Activated naive CD4-positive, alpha-beta T cell treated with anti-CD3 and anti-CD28 coated beads, Interleukin-2, amount 50 U/mL, for 24 hours (primary cell): ENCODE measurements around the gene ERI3.

Experiments used
- H3K27ac Mint-ChIP-seq: one replicate; pipeline ENCODE4 v1.8.0; 2021; ENCODE audit warnings: mild to moderate bottlenecking, mixed read lengths
- H3K27me3 Mint-ChIP-seq: one replicate; pipeline ENCODE4 v1.8.0; 2021; ENCODE audit warnings: mixed read lengths
- H3K36me3 Mint-ChIP-seq: one replicate; pipeline ENCODE4 v1.8.0; 2021; ENCODE audit warnings: mixed read lengths
- H3K4me1 Mint-ChIP-seq: one replicate; pipeline ENCODE4 v1.8.0; 2021; ENCODE audit warnings: mixed read lengths
- H3K4me3 Mint-ChIP-seq: one replicate; pipeline ENCODE4 v1.8.0; 2021; ENCODE audit warnings: mild to moderate bottlenecking, mixed read lengths
- H3K9me3 Mint-ChIP-seq: one replicate; pipeline ENCODE4 v1.8.0; 2021; ENCODE audit warnings: mixed read lengths

ERI3 gene

GRCh38 chr1:44354840-44355581 is at the start of gene ERI3:
Gene ERI3, minus strand, starts transcription at chr1:44355257. Its CDS starts 231 bp downstream, at chr1:44355026.
- no peaks in the 10 kb centered on the region for H3K27me3 Mint-ChIP-seq
- H3K9me3 Mint-ChIP-seq = no peaks in the 10 kb centered on the region
- H3K4me1 Mint-ChIP-seq = peaks cover 42% of the 10 kb centered on the region
- H3K27ac Mint-ChIP-seq = peak within 1 kb of the TSS; percentile 95
- H3K36me3 Mint-ChIP-seq = peaks cover 1% of the 10 kb centered on the region
- peak within 1 kb of the TSS; percentile 96 for H3K4me3 Mint-ChIP-seq

- Mint-ChIP-seq H3K9me3 (peaks cover 4% of the 10 kb centered on the region), H3K4me1 (peaks cover 25% of the 10 kb centered on the region), H3K27ac (no peak overlapping the region), H3K36me3 (no peaks in the 10 kb centered on the region), H3K4me3 (no peak overlapping the region), H3K27me3 (peaks cover 48% of the 10 kb centered on the region)
Measured at GRCh38 chr1:44401256-44402228, 46.5 kb upstream of the ERI3 start.

GRCh38 chr1:44390277-44390676 is 35.2 kb upstream of the ERI3 start:
- Mint-ChIP-seq H3K27me3 (peaks cover 16% of the 10 kb centered on the region), H3K4me1 (no peaks in the 10 kb centered on the region), H3K4me3 (no peak overlapping the region), H3K9me3 (no peaks in the 10 kb centered on the region), H3K36me3 (peaks cover 2% of the 10 kb centered on the region), H3K27ac (no peak overlapping the region)

- Mint-ChIP-seq H3K4me1 (no peaks in the 10 kb centered on the region), H3K36me3 (peaks cover 2% of the 10 kb centered on the region), H3K9me3 (no peaks in the 10 kb centered on the region), H3K27ac (no peak overlapping the region), H3K27me3 (peaks cover 12% of the 10 kb centered on the region), H3K4me3 (no peak overlapping the region)
Measured at GRCh38 chr1:44389437-44389836, 34.4 kb upstream of the ERI3 start.

GRCh38 chr1:44388551-44388950 is 33.5 kb upstream of the ERI3 start:
- Mint-ChIP-seq H3K27me3 (peaks cover 8% of the 10 kb centered on the region), H3K27ac (no peak overlapping the region), H3K4me3 (no peak overlapping the region), H3K36me3 (no peaks in the 10 kb centered on the region), H3K4me1 (no peaks in the 10 kb centered on the region), H3K9me3 (no peaks in the 10 kb centered on the region)

GRCh38 chr1:44380666-44381177 is 25.7 kb upstream of the ERI3 start:
- H3K27me3 Mint-ChIP-seq = peaks cover 1% of the 10 kb centered on the region
- no peaks in the 10 kb centered on the region for H3K36me3 Mint-ChIP-seq
- H3K9me3 Mint-ChIP-seq = no peaks in the 10 kb centered on the region
- H3K27ac Mint-ChIP-seq = no peak overlapping the region
- no peak overlapping the region for H3K4me3 Mint-ChIP-seq
- H3K4me1 Mint-ChIP-seq = no peaks in the 10 kb centered on the region

- H3K27ac Mint-ChIP-seq = no peak overlapping the region
- H3K4me1 Mint-ChIP-seq = no peaks in the 10 kb centered on the region
- H3K4me3 Mint-ChIP-seq = no peak overlapping the region
- H3K9me3 Mint-ChIP-seq = no peaks in the 10 kb centered on the region
- H3K36me3 Mint-ChIP-seq = no peaks in the 10 kb centered on the region
- H3K27me3 Mint-ChIP-seq = peaks cover 1% of the 10 kb centered on the region
Measured at GRCh38 chr1:44377925-44378784, 23.1 kb upstream of the ERI3 start.

GRCh38 chr1:44375547-44375946 is 20.5 kb upstream of the ERI3 start:
- Mint-ChIP-seq H3K9me3 (no peaks in the 10 kb centered on the region), H3K4me1 (no peaks in the 10 kb centered on the region), H3K27ac (no peak overlapping the region), H3K36me3 (no peaks in the 10 kb centered on the region), H3K27me3 (no peaks in the 10 kb centered on the region), H3K4me3 (no peak overlapping the region)

- Mint-ChIP-seq H3K4me1 (no peaks in the 10 kb centered on the region), H3K9me3 (no peaks in the 10 kb centered on the region), H3K27ac (no peak overlapping the region), H3K27me3 (peaks cover 1% of the 10 kb centered on the region), H3K4me3 (no peak overlapping the region), H3K36me3 (no peaks in the 10 kb centered on the region)
Measured at GRCh38 chr1:44371206-44371605, 16.1 kb upstream of the ERI3 start.

GRCh38 chr1:44368471-44369151 is 13.6 kb upstream of the ERI3 start:
- Mint-ChIP-seq H3K27ac (no peak overlapping the region), H3K9me3 (no peaks in the 10 kb centered on the region), H3K27me3 (peaks cover 1% of the 10 kb centered on the region), H3K4me3 (no peak overlapping the region), H3K36me3 (no peaks in the 10 kb centered on the region), H3K4me1 (no peaks in the 10 kb centered on the region)

- Mint-ChIP-seq H3K4me1 (no peaks in the 10 kb centered on the region), H3K36me3 (no peaks in the 10 kb centered on the region), H3K27ac (no peak overlapping the region), H3K27me3 (peaks cover 1% of the 10 kb centered on the region), H3K4me3 (no peak overlapping the region), H3K9me3 (no peaks in the 10 kb centered on the region)
Measured at GRCh38 chr1:44367944-44368343, 12.9 kb upstream of the ERI3 start.

GRCh38 chr1:44366371-44366975 is 11.4 kb upstream of the ERI3 start:
- H3K4me3 Mint-ChIP-seq = no peak overlapping the region
- no peaks in the 10 kb centered on the region for H3K4me1 Mint-ChIP-seq
- H3K27ac Mint-ChIP-seq = no peak overlapping the region
- peaks cover 1% of the 10 kb centered on the region for H3K27me3 Mint-ChIP-seq
- H3K36me3 Mint-ChIP-seq = no peaks in the 10 kb centered on the region
- H3K9me3 Mint-ChIP-seq = no peaks in the 10 kb centered on the region

- Mint-ChIP-seq H3K4me3 (no peak overlapping the region), H3K36me3 (no peaks in the 10 kb centered on the region), H3K9me3 (no peaks in the 10 kb centered on the region), H3K27ac (no peak overlapping the region), H3K27me3 (no peaks in the 10 kb centered on the region), H3K4me1 (no peaks in the 10 kb centered on the region)
Measured at GRCh38 chr1:44361478-44361877, 6.4 kb upstream of the ERI3 start.

- H3K9me3 Mint-ChIP-seq = no peaks in the 10 kb centered on the region
- H3K4me1 Mint-ChIP-seq = peaks cover 10% of the 10 kb centered on the region
- peaks cover 1% of the 10 kb centered on the region for H3K36me3 Mint-ChIP-seq
- no peak overlapping the region for H3K4me3 Mint-ChIP-seq
- H3K27me3 Mint-ChIP-seq = no peaks in the 10 kb centered on the region
- H3K27ac Mint-ChIP-seq = no peak overlapping the region
Measured at GRCh38 chr1:44359234-44359935, 4.3 kb upstream of the ERI3 start.
